ENCODE results near the gene RPL7A.
"Not testable (repeated sequence)": the region's sequence is repeated elsewhere in the genome, so short reads cannot be mapped to it uniquely, and the experiment has no call there.

The RPL7A gene

GRCh38 chr9:133375724-133376654, 28.0 kb downstream of the RPL7A start, which contains the start of the genes STKLD1 and SURF4:
Gene STKLD1, plus strand, starts transcription at chr9:133376366. Its CDS starts 108 bp downstream, at chr9:133376474.
Gene SURF4, minus strand, starts transcription at chr9:133376060. Its CDS starts 91 bp downstream, at chr9:133375969.
- H3K4ac ChIP-seq (ENCODE audit: low read depth in 1 of 2, low read length in 2 of 2), result peak within 1 kb of the TSS; percentile 99 to 100

GRCh38 chr9:133377280-133377679, 29.3 kb downstream of the RPL7A start:
- not testable (repeated sequence) for H3K79me1 ChIP-seq (replicated peaks; ENCODE audit: low read length, poor library complexity, severe bottlenecking); H3K27ac ChIP-seq (ENCODE audit: low read length, poor library complexity, severe bottlenecking); H3K4me2 ChIP-seq (ENCODE audit: low read length, poor library complexity, severe bottlenecking); H3K27me3 ChIP-seq (ENCODE audit: control insufficient read depth in 1 of 2, insufficient read depth in 1 of 2, low read length in 2 of 2); H3K14ac ChIP-seq (ENCODE audit: low read length in 2 of 2); H2BK15ac ChIP-seq (ENCODE audit: low read depth, poor library complexity, severe bottlenecking); H3K18ac ChIP-seq (ENCODE audit: low read depth in 1 of 2, low read length in 2 of 2); H3K9me3 ChIP-seq (ENCODE audit: control insufficient read depth, low read length); DNase-seq; H2BK12ac ChIP-seq (ENCODE audit: low read length in 2 of 2); H2AK5ac ChIP-seq (ENCODE audit: low read length, severe bottlenecking); H2BK120ac ChIP-seq (ENCODE audit: low read depth, low read length); H4K8ac ChIP-seq (ENCODE audit: low read length); H4K91ac ChIP-seq (ENCODE audit: low read length); H3K4ac ChIP-seq (ENCODE audit: low read depth in 1 of 2, low read length in 2 of 2); H3K23ac ChIP-seq (ENCODE audit: low read length in 2 of 2); H2BK5ac ChIP-seq (ENCODE audit: low read depth, low read length, poor library complexity, severe bottlenecking); H2AFZ ChIP-seq (ENCODE audit: low read depth, low read length)
- WGBS, result 97% methylated on average over 14 of the region's 14 CpGs
- Histone ChIP-seq H3K9ac (ENCODE audit: low read length) (peak overlapping the region; percentile 100), H3K4me1 (ENCODE audit: control insufficient read depth, insufficient read depth, low read depth, low read length) (peaks cover 22% of the 10 kb centered on the region), H3K36me3 (ENCODE audit: control insufficient read depth in 1 of 2, insufficient read depth in 2 of 2, low read depth in 1 of 2, low read length in 2 of 2) (peaks cover 11% of the 10 kb centered on the region in 2 experiments), H3K4me3 (ENCODE audit: insufficient read depth in 1 of 2, low read depth in 1 of 2, low read length in 2 of 2) (peak overlapping the region in 1 of 2 experiments; percentile 89)

More at GRCh38 chr9:133375724-133376654, 28.0 kb downstream of the RPL7A start, which contains the start of the genes STKLD1 and SURF4:
- Histone ChIP-seq H3K4me2 (ENCODE audit: low read length, poor library complexity, severe bottlenecking) (peak within 1 kb of the TSS; percentile 98), H3K79me1 (replicated peaks; ENCODE audit: low read length, poor library complexity, severe bottlenecking) (peaks cover 4% of the 10 kb centered on the region), H3K4me3 (ENCODE audit: insufficient read depth in 1 of 2, low read depth in 1 of 2, low read length in 2 of 2) (peak within 1 kb of the TSS; percentile 95 to 99), H2AK5ac (ENCODE audit: low read length, severe bottlenecking) (peak within 1 kb of the TSS; percentile 78), H4K91ac (ENCODE audit: low read length) (peak within 1 kb of the TSS; percentile 96), H3K4me1 (ENCODE audit: control insufficient read depth, insufficient read depth, low read depth, low read length) (peaks cover 34% of the 10 kb centered on the region), H3K27me3 (ENCODE audit: control insufficient read depth in 1 of 2, insufficient read depth in 1 of 2, low read length in 2 of 2) (no peaks in the 10 kb centered on the region), H2BK5ac (ENCODE audit: low read depth, low read length, poor library complexity, severe bottlenecking) (peak within 1 kb of the TSS; percentile 97), H3K23ac (ENCODE audit: low read length in 2 of 2) (peak within 1 kb of the TSS; percentile 68 to 77), H3K36me3 (ENCODE audit: control insufficient read depth in 1 of 2, insufficient read depth in 2 of 2, low read depth in 1 of 2, low read length in 2 of 2) (peaks cover 19 to 21% of the 10 kb centered on the region in 2 experiments), H3K9ac (ENCODE audit: low read length) (peak within 1 kb of the TSS; percentile 100), H3K18ac (ENCODE audit: low read depth in 1 of 2, low read length in 2 of 2) (peak within 1 kb of the TSS; percentile 97 to 99), H3K27ac (ENCODE audit: low read length, poor library complexity, severe bottlenecking) (peak within 1 kb of the TSS; percentile 64), H3K9me3 (ENCODE audit: control insufficient read depth, low read length) (no peaks in the 10 kb centered on the region), H2BK12ac (ENCODE audit: low read length in 2 of 2) (peak within 1 kb of the TSS in 1 of 2 experiments; percentile 90), H4K8ac (ENCODE audit: low read length) (peak within 1 kb of the TSS; percentile 96), H2BK15ac (ENCODE audit: low read depth, poor library complexity, severe bottlenecking) (peak within 1 kb of the TSS; percentile 97), H3K14ac (ENCODE audit: low read length in 2 of 2) (peak within 1 kb of the TSS; percentile 94 to 99), H2AFZ (ENCODE audit: low read depth, low read length) (peak within 1 kb of the TSS; percentile 93), H2BK120ac (ENCODE audit: low read depth, low read length) (peak within 1 kb of the TSS; percentile 86)
- peak; percentile 95 for DNase-seq
- WGBS, result 3% methylated on average over 92 of the region's 120 CpGs

- peaks cover 20% of the 10 kb centered on the region for H3K4me1 ChIP-seq (ENCODE audit: control insufficient read depth, insufficient read depth, low read depth, low read length)
- no peak overlapping the region for H4K8ac ChIP-seq (ENCODE audit: low read length)
- H3K27ac ChIP-seq (ENCODE audit: low read length, poor library complexity, severe bottlenecking), result no peak overlapping the region
- no peaks in the 10 kb centered on the region for H3K27me3 ChIP-seq (ENCODE audit: control insufficient read depth in 1 of 2, insufficient read depth in 1 of 2, low read length in 2 of 2)
- DNase-seq, result peak; percentile 42
- no peak overlapping the region for H2BK5ac ChIP-seq (ENCODE audit: low read depth, low read length, poor library complexity, severe bottlenecking)
- H2BK12ac ChIP-seq (ENCODE audit: low read length in 2 of 2), result no peak overlapping the region
- H3K18ac ChIP-seq (ENCODE audit: low read depth in 1 of 2, low read length in 2 of 2), result no peak overlapping the region
- H3K4me3 ChIP-seq (ENCODE audit: insufficient read depth in 1 of 2, low read depth in 1 of 2, low read length in 2 of 2), result peak overlapping the region in 1 of 2 experiments; percentile 41
- H2AK5ac ChIP-seq (ENCODE audit: low read length, severe bottlenecking), result no peak overlapping the region
- H4K91ac ChIP-seq (ENCODE audit: low read length), result no peak overlapping the region
- no peak overlapping the region for H3K14ac ChIP-seq (ENCODE audit: low read length in 2 of 2)
- 49% methylated on average over 5 of the region's 6 CpGs for WGBS
- no peak overlapping the region for H3K4me2 ChIP-seq (ENCODE audit: low read length, poor library complexity, severe bottlenecking)
- H2BK15ac ChIP-seq (ENCODE audit: low read depth, poor library complexity, severe bottlenecking), result no peak overlapping the region
- no peak overlapping the region for H3K4ac ChIP-seq (ENCODE audit: low read depth in 1 of 2, low read length in 2 of 2)
- H3K36me3 ChIP-seq (ENCODE audit: control insufficient read depth in 1 of 2, insufficient read depth in 2 of 2, low read depth in 1 of 2, low read length in 2 of 2), result peaks cover 6 to 9% of the 10 kb centered on the region in 2 experiments
- H3K23ac ChIP-seq (ENCODE audit: low read length in 2 of 2), result no peak overlapping the region
- H3K79me1 ChIP-seq (replicated peaks; ENCODE audit: low read length, poor library complexity, severe bottlenecking), result peaks cover 4% of the 10 kb centered on the region
- H3K9ac ChIP-seq (ENCODE audit: low read length), result peak overlapping the region; percentile 47
- H2BK120ac ChIP-seq (ENCODE audit: low read depth, low read length), result no peak overlapping the region
- H3K9me3 ChIP-seq (ENCODE audit: control insufficient read depth, low read length), result no peaks in the 10 kb centered on the region
- H2AFZ ChIP-seq (ENCODE audit: low read depth, low read length), result no peak overlapping the region
These were observed 29.8 kb downstream of the RPL7A start for GRCh38 chr9:133377721-133378216.

All from mesenchymal stem cell (in vitro differentiated cells and primary cell).